GM12878 (cell line): ENCODE data around the gene FAM222A. TPM values are rescaled to one million over a fixed set of nuclear protein-coding genes. Genes with fewer than 3 reads are reported as not detected.

Experiments
- ATAC-seq: fragments of 200-7000 bp; cut with Tn5 transposase; 3 replicates; pipeline ENCODE4 v1.9.1; 2020; ENCODE audit warnings: mild to moderate bottlenecking, moderate library complexity
- BruUV-seq: library from RNA; stranded (reverse); fragments of 400-500 nt; replicated peaks from 2 replicates; lab custom pipeline; 2021; lab: Mats Ljungman, UMichigan
- CTCF ChIA-PET: fragments of 300-600 bp; sonication (Branson Sonifier 250); formaldehyde crosslinking; extraction: SDS; loops from one replicate; lab custom pipeline; 2021; ENCODE audit warnings: inconsistent platforms; lab: Yijun Ruan, JAX
- POLR2A ChIA-PET: fragments of 350-600 bp; formaldehyde crosslinking; extraction: SDS; loops from one replicate; lab custom pipeline; 2021; ENCODE audit warnings: inconsistent platforms; lab: Charles Lee
- RAD21 ChIA-PET: fragments of 300-600 bp; sonication (Branson Sonifier 250); formaldehyde crosslinking; loops from one replicate; lab custom pipeline; 2023; ENCODE audit warnings: antibody characterized with exemption; ENCODE audit not compliant: unreplicated experiment; lab: Charles Lee
- SMC1A ChIA-PET: fragments of 300-600 bp; sonication (Branson Sonifier 250); formaldehyde crosslinking; loops from one replicate; lab custom pipeline; 2023; ENCODE audit not compliant: unreplicated experiment, uncharacterized antibody; lab: Charles Lee
- DNase-seq: peaks from one replicate; pipeline ENCODE4 v3.0.0-alpha.2; 2011; ENCODE audit warnings: low read depth, low spot score
- FAIRE-seq: peaks from 3 replicates; lab custom pipeline; 2011; peaks lifted over from hg19 to GRCh38; lab: Jason Lieb, UNC
- H2AFZ ChIP-seq: 2 replicates; pipeline ENCODE4 v1.6.0; 2011; ENCODE audit warnings: low read depth, low read length, control low read depth; ENCODE audit not compliant: control insufficient read depth
- H3K27ac ChIP-seq: 2 replicates; pipeline ENCODE4 v1.5.1; 2011; ENCODE audit warnings: control low read depth; ENCODE audit not compliant: control insufficient read depth, insufficient read depth
- H3K27me3 ChIP-seq, 2 experiments: replicated peaks in 1 of 2; 2 replicates each; pipeline versions ENCODE4 v1.6.0 to v1.6.1; 2011; ENCODE audit warnings: low read length in 1 of 2; ENCODE audit not compliant: control insufficient read depth in 2 of 2, insufficient read depth in 2 of 2
- H3K36me3 ChIP-seq, 2 experiments: 2 replicates each; pipeline ENCODE4 v1.5.1; 2011; ENCODE audit warnings: low read length in 1 of 2; ENCODE audit not compliant: control insufficient read depth in 2 of 2, insufficient read depth in 2 of 2
- H3K4me1 ChIP-seq: 2 replicates; pipeline ENCODE4 v1.6.1; 2011; ENCODE audit warnings: mild to moderate bottlenecking, low read length, moderate library complexity, mixed read lengths; ENCODE audit not compliant: control insufficient read depth, insufficient read depth
- H3K4me2 ChIP-seq: 2 replicates; pipeline ENCODE4 v1.6.0; 2011; ENCODE audit warnings: control low read depth; ENCODE audit not compliant: control insufficient read depth, insufficient read depth
- H3K4me3 ChIP-seq: fragments of 200-600 bp; sonication (generic); 2 replicates; pipeline ENCODE4 v1.5.1; 2016
- H3K79me2 ChIP-seq: 2 replicates; pipeline ENCODE4 v1.6.0; 2011; ENCODE audit warnings: low read length; ENCODE audit not compliant: control insufficient read depth, insufficient read depth
- H3K9ac ChIP-seq: 2 replicates; pipeline ENCODE4 v1.8.0; 2011; ENCODE audit warnings: low read length, control low read depth, mixed read lengths; ENCODE audit not compliant: control insufficient read depth, insufficient read depth
- H3K9me3 ChIP-seq: replicated peaks from 3 replicates; pipeline ENCODE4 v1.5.1; 2011; ENCODE audit warnings: mild to moderate bottlenecking, low read length; ENCODE audit not compliant: control insufficient read depth, insufficient read depth
- H4K20me1 ChIP-seq: 2 replicates; pipeline ENCODE4 v1.6.0; 2011; ENCODE audit not compliant: control insufficient read depth, insufficient read depth
- ATF2 ChIP-seq: IDR thresholded peaks from 2 replicates; pipeline ENCODE4 v1.6.1; 2012; ENCODE audit warnings: low read length, inconsistent platforms
- E2F8 ChIP-seq: fragments of 450-650 bp; IDR thresholded peaks from 2 replicates; pipeline ENCODE4 v1.6.1; 2018; ENCODE audit warnings: mild to moderate bottlenecking, low read depth, moderate library complexity; ENCODE audit not compliant: partially characterized antibody
- HCFC1 ChIP-seq: fragments of 150-350 bp; IDR thresholded peaks from 2 replicates; pipeline ENCODE4 v1.6.1; 2014; ENCODE audit warnings: low read length
- NR2C1 ChIP-seq: fragments of 450-650 bp; IDR thresholded peaks from 2 replicates; pipeline ENCODE4 v1.6.1; 2017; ENCODE audit warnings: antibody characterized with exemption, mild to moderate bottlenecking, moderate library complexity
- TBL1XR1 ChIP-seq: IDR thresholded peaks from 2 replicates; pipeline ENCODE4 v1.6.1; 2012; ENCODE audit warnings: low read depth, low read length, improper control_type of control experiment
- ZNF274 ChIP-seq: IDR thresholded peaks from one replicate; pipeline ENCODE4 v1.8.0; 2011; ENCODE audit not compliant: insufficient read length, insufficient read depth
- WGBS: methylation state at CpG from one replicate; pipeline ENCODE4 v1.1.6; 2016; ENCODE audit warnings: low lambda C conversion rate; ENCODE audit not compliant: insufficient replicate concordance, insufficient coverage; ENCODE audit errors: missing lambda C conversion rate; 5-methylcytosine and 5-hydroxymethylcytosine counted together
- in situ Hi-C: fragments of 300-500 bp; cut with MboI; formaldehyde crosslinking; loops from 9 replicates; pipeline ENCODE4 v1.14.3; 2018; ENCODE audit warnings: mixed read lengths
- intact Hi-C: fragments of 100-400 bp; cut with micrococcal nuclease; formaldehyde crosslinking; loops from one replicate; pipeline ENCODE4 v1.14.2; 2022; ENCODE audit not compliant: unreplicated experiment
- polyA plus RNA-seq, 11 experiments: library from polyadenylated mRNA; depleted of rRNA in 4 of 11; unstranded in 6 of 11; stranded (reverse) in 5 of 11; fragments of >200 nt; fragmentation: Nextera tagmentation in 4 of 11; fragmentation: Illumina TruSeq in 1 of 11; extraction: Ambion mirVana in 4 of 11; extraction: Trizol in 1 of 11; gene quantifications; 1 replicate in 1 of 11; 2 replicates in 10 of 11; pipeline versions ENCODE4 v1.2.1 to v1.2.3, GENCODE V29; 2011 to 2016; ENCODE audit warnings: inconsistent platforms in 2 of 11, missing spikeins in 2 of 11, low read depth in 1 of 11
- total RNA-seq, 4 experiments: library from RNA; depleted of rRNA in 3 of 4; stranded (reverse); fragments of >200 nt in 3 of 4; fragmentation: Illumina TruSeq in 1 of 4; extraction: Trizol in 1 of 4; gene quantifications; 2 replicates each; pipeline versions ENCODE4 v1.2.1 to v1.2.3, GENCODE V29; 2013 to 2021

The FAM222A gene
- total and polyA plus RNA-seq, 10 of the 15 experiments (the other 5 are each of a cell fraction or from before 2014, with no cell fraction given): 0.04 to 0.49 (median 0.14) TPM; not detected in 3

GRCh38 chr12:109671502-109671901, 42.1 kb upstream of the FAM222A start:
- Histone ChIP-seq H3K27me3 (no peaks in the 10 kb centered on the region), H3K4me1 (no peaks in the 10 kb centered on the region), H3K79me2 (no peaks in the 10 kb centered on the region), H3K9ac (no peak overlapping the region), H3K4me3 (no peak overlapping the region), H2AFZ (no peak overlapping the region), H3K9me3 (no peaks in the 10 kb centered on the region), H3K4me2 (no peak overlapping the region), H3K27ac (no peak overlapping the region), H4K20me1 (no peaks in the 10 kb centered on the region), H3K36me3 (no peaks in the 10 kb centered on the region)
- in situ Hi-C loops: no loop called here
- FAIRE-seq (no peak), DNase-seq (no peak), ATAC-seq (no peak)
- intact Hi-C loops: no loop called here
- ChIA-PET RAD21 (no interaction called here), POLR2A (no interaction called here), SMC1A (no interaction called here), CTCF (no interaction called here)
- no TSS peak for BruUV-seq
- WGBS: 2% methylated on average over 3 of the region's 3 CpGs
- TF ChIP-seq TBL1XR1 (no peak), NR2C1 (no peak), HCFC1 (no peak)

GRCh38 chr12:109673379-109673778, 40.2 kb upstream of the FAM222A start:
- no peak overlapping the region for H2AFZ ChIP-seq
- SMC1A ChIA-PET: no interaction called here
- CTCF ChIA-PET: no interaction called here
- no peak overlapping the region for H3K4me2 ChIP-seq
- H3K9me3 ChIP-seq: no peaks in the 10 kb centered on the region
- FAIRE-seq: no peak
- no peak overlapping the region for H3K27ac ChIP-seq
- ATAC-seq: no peak
- BruUV-seq: no TSS peak
- H4K20me1 ChIP-seq: no peaks in the 10 kb centered on the region
- WGBS: 45% methylated on average over 3 of the region's 3 CpGs
- RAD21 ChIA-PET: no interaction called here
- DNase-seq: no peak
- H3K4me3 ChIP-seq: no peak overlapping the region
- H3K79me2 ChIP-seq: no peaks in the 10 kb centered on the region
- peaks cover 0 to 3% of the 10 kb centered on the region in 2 experiments; a peak in 1 of 4 replicates for H3K27me3 ChIP-seq
- no peak overlapping the region for H3K9ac ChIP-seq
- POLR2A ChIA-PET: no interaction called here
- no peaks in the 10 kb centered on the region for H3K36me3 ChIP-seq
- in situ Hi-C loops (no loop called here), intact Hi-C loops (no loop called here)
- no peaks in the 10 kb centered on the region for H3K4me1 ChIP-seq
- TF ChIP-seq E2F8 (no peak), ZNF274 (no peak), ATF2 (no peak)
